Measurements from ENCODE around the gene TPRX1.
"Not testable (repeated sequence)": the region's sequence is repeated elsewhere in the genome, so short reads cannot be mapped to it uniquely, and the experiment has no call there.

GRCh38 chr19:47771291-47771690 is 33.1 kb downstream of the TPRX1 start:
- not testable (repeated sequence) for TF ChIP-seq CTCF (conservative IDR thresholded peaks at IDR 0.05; ENCODE audit: low read depth, low read length); EZH2 (IDR thresholded peaks at IDR 0.05; ENCODE audit: borderline replicate concordance, low read depth, low read length, poor library complexity, severe bottlenecking)

Data from A673 (cell line).